ENCODE results near the gene MARCHF10. TPM values are rescaled to one million over a fixed set of nuclear protein-coding genes. Genes with fewer than 3 reads are reported as not detected.

Gene MARCHF10
- total and polyA plus RNA-seq, 9 of the 15 experiments (the other 6 are each of a cell fraction or from before 2014, with no cell fraction given): not detected

DNA sequence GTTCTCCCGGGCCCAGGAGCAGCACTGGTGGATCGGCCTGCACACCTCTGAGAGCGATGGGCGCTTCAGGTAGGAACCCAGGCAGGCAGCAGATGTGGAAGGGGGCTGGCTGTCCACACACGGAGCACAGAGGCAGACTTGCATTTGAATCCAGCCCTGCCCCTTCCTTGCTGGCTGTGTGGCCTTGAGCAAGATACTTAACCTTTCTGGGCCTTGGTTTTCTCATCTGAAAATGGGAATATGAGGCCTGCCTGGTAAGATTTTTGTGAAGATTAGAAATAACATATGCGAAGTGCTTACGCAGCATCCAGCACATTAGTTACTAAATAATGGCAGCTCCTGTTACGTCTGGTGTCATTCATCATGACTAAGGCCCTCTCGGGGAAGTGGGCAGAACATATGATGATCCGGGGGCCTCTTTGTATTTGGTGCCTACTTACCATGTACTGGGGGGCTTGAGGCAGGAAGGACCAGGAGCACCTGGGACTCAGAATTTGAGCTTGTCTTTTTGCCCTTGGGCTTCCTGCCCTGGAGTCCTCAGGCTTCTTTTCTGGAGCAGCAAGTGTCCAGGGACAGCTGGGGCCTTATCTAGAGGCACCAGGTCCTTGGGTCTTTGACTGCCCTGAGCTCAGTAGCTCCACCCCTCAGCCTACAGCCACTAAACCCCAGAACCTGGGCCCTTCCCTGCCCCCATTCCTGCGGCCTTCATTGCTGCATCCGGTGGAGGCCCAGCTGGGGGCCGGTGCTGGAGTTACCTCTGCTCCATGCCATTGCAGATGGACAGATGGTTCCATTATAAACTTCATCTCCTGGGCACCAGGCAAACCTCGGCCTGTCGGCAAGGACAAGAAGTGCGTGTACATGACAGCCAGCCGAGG, 126.8 kb downstream of the MARCHF10 start (continued):
- TF ChIP-seq RCOR1 (IDR thresholded peaks at IDR 0.05; ENCODE audit: borderline replicate concordance in 1 of 2, low read depth in 2 of 2, low read length in 2 of 2) (peak in 1 of 2 experiments; percentile 83; a peak in 2 of 4 replicates), ETV6 (IDR thresholded peaks at IDR 0.05; ENCODE audit: borderline replicate concordance in 1 of 2, low read depth in 2 of 2, low read length in 1 of 2) (no peak), ETV6 (CRISPR knock-in tag; IDR thresholded peaks at IDR 0.05; ENCODE audit: borderline replicate concordance) (no peak), THRB (CRISPR knock-in tag; conservative IDR thresholded peaks at IDR 0.05) (no peak), AFF1 (IDR thresholded peaks at IDR 0.05; ENCODE audit: low read depth in 1 of 2, partially characterized antibody in 2 of 2) (peak in 1 of 2 experiments; percentile 52), ZNF274 (IDR thresholded peaks at IDR 0.05; ENCODE audit: borderline replicate concordance, low read depth, low read length) (no peak), RNF219 (CRISPR knock-in tag; IDR thresholded peaks at IDR 0.05) (no peak), RHOXF2B (CRISPR knock-in tag; conservative IDR thresholded peaks at IDR 0.05) (no peak), ZNF740 (CRISPR knock-in tag; IDR thresholded peaks at IDR 0.05) (no peak), ZNF740 (tag; IDR thresholded peaks at IDR 0.05) (no peak), C11orf30 (IDR thresholded peaks at IDR 0.05; ENCODE audit: low read depth) (peak; percentile 81), ZNF589 (CRISPR knock-in tag; IDR thresholded peaks at IDR 0.05; ENCODE audit: low read depth) (peak; percentile 58; the same call in 1 of the 2 replicates), ELF4 (CRISPR knock-in tag; IDR thresholded peaks at IDR 0.05) (no peak), GATA2 (CRISPR knock-in tag; IDR thresholded peaks at IDR 0.05) (peak; percentile 68), ZKSCAN1 (IDR thresholded peaks at IDR 0.05; ENCODE audit: low read depth, low read length) (no peak), NBN (IDR thresholded peaks at IDR 0.05; ENCODE audit: low read depth) (peak; percentile 63; the same call in 1 of the 2 replicates), SNRNP70 (optimal IDR thresholded peaks at IDR 0.05; ENCODE audit: low read depth, low read length) (no peak)
- TF ChIP-seq, protein P1, sequence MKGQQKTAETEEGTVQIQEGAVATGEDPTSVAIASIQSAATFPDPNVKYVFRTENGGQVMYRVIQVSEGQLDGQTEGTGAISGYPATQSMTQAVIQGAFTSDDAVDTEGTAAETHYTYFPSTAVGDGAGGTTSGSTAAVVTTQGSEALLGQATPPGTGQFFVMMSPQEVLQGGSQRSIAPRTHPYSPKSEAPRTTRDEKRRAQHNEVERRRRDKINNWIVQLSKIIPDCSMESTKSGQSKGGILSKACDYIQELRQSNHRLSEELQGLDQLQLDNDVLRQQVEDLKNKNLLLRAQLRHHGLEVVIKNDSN (CRISPR knock-in tag; IDR thresholded peaks at IDR 0.05): no peak

All from K562 (cell line).